ENCODE measurements around the gene GLI3.

GLI3 gene

DNA sequence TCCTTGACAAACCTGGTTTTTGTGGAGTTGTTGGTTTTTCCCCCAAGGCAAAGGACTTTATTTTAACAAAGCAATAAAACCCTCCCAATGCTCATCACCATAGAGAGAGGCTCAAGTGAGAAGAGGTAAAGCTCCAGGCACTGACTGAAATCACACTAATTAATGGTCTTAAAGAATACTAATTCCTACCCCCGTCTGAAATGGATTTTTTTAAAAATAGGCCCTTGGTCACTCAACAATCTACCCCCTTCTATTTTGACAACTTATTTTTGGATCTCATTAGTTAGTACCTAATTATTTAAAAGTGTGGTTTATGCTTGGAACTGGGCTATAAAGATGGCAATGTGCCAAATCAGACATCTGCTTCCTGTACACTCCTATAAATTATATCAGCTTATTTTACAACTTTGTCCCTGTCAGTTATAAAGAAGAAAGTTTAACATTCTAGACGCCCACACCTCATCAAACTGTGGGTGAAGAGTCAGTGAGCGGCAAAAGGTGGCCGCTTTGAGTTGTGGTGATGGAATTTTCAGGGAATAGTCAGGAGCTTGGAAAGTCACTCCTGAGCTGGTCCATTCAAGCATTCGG is 10.6 kb downstream of the GLI3 start:
- no peak overlapping the region for H3K4me3 ChIP-seq (replicated peaks; ENCODE audit: low read depth, low read length)
- peaks cover 3% of the 10 kb centered on the region for H3K27me3 ChIP-seq (replicated peaks; ENCODE audit: control insufficient read depth, insufficient read depth, low read length)
- H3K36me3 ChIP-seq (ENCODE audit: control insufficient read depth, insufficient read depth, low read length), result no peaks in the 10 kb centered on the region
- DNase-seq (ENCODE audit: extremely low read depth, insufficient read length), result no peak
- TF ChIP-seq, protein P1, sequence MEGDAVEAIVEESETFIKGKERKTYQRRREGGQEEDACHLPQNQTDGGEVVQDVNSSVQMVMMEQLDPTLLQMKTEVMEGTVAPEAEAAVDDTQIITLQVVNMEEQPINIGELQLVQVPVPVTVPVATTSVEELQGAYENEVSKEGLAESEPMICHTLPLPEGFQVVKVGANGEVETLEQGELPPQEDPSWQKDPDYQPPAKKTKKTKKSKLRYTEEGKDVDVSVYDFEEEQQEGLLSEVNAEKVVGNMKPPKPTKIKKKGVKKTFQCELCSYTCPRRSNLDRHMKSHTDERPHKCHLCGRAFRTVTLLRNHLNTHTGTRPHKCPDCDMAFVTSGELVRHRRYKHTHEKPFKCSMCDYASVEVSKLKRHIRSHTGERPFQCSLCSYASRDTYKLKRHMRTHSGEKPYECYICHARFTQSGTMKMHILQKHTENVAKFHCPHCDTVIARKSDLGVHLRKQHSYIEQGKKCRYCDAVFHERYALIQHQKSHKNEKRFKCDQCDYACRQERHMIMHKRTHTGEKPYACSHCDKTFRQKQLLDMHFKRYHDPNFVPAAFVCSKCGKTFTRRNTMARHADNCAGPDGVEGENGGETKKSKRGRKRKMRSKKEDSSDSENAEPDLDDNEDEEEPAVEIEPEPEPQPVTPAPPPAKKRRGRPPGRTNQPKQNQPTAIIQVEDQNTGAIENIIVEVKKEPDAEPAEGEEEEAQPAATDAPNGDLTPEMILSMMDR (IDR thresholded peaks at IDR 0.05; ENCODE audit: insufficient read depth, low read length, poor library complexity, severe bottlenecking), result no peak

DNA sequence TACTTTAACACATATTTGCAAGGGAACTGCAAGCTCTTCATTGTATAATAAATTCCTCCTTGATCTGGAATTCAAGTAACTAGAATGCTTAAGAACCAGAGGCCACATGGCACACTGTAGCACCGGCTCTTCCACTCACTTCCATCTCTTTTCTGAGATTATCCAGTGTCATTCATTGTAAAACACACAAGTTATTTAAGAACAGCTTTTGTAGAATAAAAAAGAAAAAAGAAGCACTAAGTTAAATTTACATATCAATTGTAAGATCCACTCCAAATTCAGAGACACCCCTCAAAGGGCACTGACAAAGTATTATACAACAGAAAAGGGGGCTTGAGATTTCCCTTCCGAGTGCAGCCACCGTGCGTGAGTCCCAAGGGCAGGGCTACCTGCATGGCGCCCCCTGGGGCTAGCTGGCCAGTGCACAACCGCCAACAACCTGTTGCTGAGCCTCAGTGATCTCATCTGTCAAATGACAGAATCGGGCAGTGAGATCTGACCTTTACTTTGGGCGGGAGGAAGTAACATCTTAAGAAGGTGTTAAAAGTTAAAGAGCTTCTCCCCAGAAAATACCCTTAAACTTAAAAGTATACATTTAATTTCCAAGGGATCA is 12.5 kb downstream of the GLI3 start:
- DNase-seq (ENCODE audit: extremely low read depth, insufficient read length), result no peak
- Histone ChIP-seq H3K27me3 (replicated peaks; ENCODE audit: control insufficient read depth, insufficient read depth, low read length) (peaks cover 3% of the 10 kb centered on the region), H3K36me3 (ENCODE audit: control insufficient read depth, insufficient read depth, low read length) (no peaks in the 10 kb centered on the region), H3K4me3 (replicated peaks; ENCODE audit: low read depth, low read length) (no peak overlapping the region)
- TF ChIP-seq, protein P1 (IDR thresholded peaks at IDR 0.05; ENCODE audit: insufficient read depth, low read length, poor library complexity, severe bottlenecking), result peak; percentile 12

DNA sequence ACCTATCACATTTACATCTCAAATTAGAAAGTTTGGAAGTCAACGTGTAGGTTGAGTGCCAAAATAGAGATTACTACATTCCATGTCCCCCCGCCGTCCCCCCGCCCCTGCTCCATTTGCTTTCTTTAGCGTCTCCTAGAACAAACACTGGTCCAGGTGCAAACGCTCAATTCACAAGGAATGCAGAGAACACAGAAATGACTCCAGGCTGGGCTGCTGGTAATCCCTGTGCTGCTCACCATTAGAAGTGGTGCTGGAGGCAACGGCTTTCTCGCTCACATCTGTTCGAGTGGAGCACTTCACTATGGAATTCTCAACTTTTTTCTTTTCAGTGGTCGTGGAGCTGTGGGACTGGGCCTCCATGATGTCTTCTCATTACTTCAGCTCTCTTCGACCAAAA is 14.1 kb downstream of the GLI3 start:
- Histone ChIP-seq H3K36me3 (ENCODE audit: control insufficient read depth, insufficient read depth, low read length) (no peaks in the 10 kb centered on the region), H3K4me3 (replicated peaks; ENCODE audit: low read depth, low read length) (no peak overlapping the region), H3K27me3 (replicated peaks; ENCODE audit: control insufficient read depth, insufficient read depth, low read length) (no peaks in the 10 kb centered on the region; the same call in 1 of the 2 replicates)
- no peak for DNase-seq (ENCODE audit: extremely low read depth, insufficient read length)
- TF ChIP-seq, protein P1 (IDR thresholded peaks at IDR 0.05; ENCODE audit: insufficient read depth, low read length, poor library complexity, severe bottlenecking), result no peak

DNA sequence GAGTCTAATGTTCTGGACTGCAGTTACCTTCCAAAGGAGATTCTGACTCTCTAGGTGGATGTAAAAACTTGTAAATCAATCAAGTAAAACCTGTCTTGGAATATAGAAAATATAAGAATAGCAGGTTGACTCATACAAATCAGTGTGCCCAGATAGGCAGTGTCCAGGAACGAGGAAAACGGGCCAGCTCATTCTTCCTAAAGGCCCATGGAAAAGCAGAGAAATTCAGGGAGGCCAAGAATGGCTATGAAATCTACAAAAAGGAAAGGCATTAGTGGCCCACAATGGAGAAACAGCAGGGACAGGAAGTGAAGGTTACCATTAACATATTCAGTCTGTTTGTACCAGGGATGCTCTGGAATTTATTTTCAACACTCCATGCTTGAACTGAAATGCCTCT is 14.9 kb downstream of the GLI3 start:
- no peaks in the 10 kb centered on the region; the same call in 1 of the 2 replicates for H3K27me3 ChIP-seq (replicated peaks; ENCODE audit: control insufficient read depth, insufficient read depth, low read length)
- H3K4me3 ChIP-seq (replicated peaks; ENCODE audit: low read depth, low read length), result no peak overlapping the region
- no peaks in the 10 kb centered on the region for H3K36me3 ChIP-seq (ENCODE audit: control insufficient read depth, insufficient read depth, low read length)
- no peak for DNase-seq (ENCODE audit: extremely low read depth, insufficient read length)
- TF ChIP-seq, protein P1 (IDR thresholded peaks at IDR 0.05; ENCODE audit: insufficient read depth, low read length, poor library complexity, severe bottlenecking), result no peak

DNA sequence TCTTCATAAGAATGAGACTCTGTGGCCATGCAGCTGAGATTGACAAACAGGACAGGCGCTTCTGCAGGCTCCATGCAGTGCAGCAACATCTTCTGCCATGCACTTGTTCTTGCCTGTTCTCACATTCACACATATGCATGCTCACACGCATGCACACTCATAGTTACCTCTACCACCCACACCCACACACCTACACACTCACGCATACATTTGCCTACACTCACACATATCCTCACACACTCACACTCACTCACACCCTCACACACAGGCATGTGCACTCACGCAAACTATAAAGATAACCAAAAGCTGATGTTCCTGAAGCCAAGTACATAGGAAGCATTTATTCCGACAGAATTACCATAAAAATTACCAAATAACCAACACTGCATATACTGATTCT is 15.7 kb downstream of the GLI3 start:
- H3K36me3 ChIP-seq (ENCODE audit: control insufficient read depth, insufficient read depth, low read length), result no peaks in the 10 kb centered on the region
- H3K27me3 ChIP-seq (replicated peaks; ENCODE audit: control insufficient read depth, insufficient read depth, low read length), result no peaks in the 10 kb centered on the region; the same call in 1 of the 2 replicates
- H3K4me3 ChIP-seq (replicated peaks; ENCODE audit: low read depth, low read length), result no peak overlapping the region
- TF ChIP-seq, protein P1 (IDR thresholded peaks at IDR 0.05; ENCODE audit: insufficient read depth, low read length, poor library complexity, severe bottlenecking), result no peak
- no peak for DNase-seq (ENCODE audit: extremely low read depth, insufficient read length)

Data from GM06990 (cell line).